Measurements from ENCODE around the gene DHX57. TPM values are rescaled to one million over a fixed set of nuclear protein-coding genes. Genes with fewer than 3 reads are reported as not detected.
"Not testable (repeated sequence)": the region's sequence is repeated elsewhere in the genome, so short reads cannot be mapped to it uniquely, and the experiment has no call there.

The DHX57 gene
- total RNA-seq, 1 donor from 2014 or later = 15.1 TPM

DNA sequence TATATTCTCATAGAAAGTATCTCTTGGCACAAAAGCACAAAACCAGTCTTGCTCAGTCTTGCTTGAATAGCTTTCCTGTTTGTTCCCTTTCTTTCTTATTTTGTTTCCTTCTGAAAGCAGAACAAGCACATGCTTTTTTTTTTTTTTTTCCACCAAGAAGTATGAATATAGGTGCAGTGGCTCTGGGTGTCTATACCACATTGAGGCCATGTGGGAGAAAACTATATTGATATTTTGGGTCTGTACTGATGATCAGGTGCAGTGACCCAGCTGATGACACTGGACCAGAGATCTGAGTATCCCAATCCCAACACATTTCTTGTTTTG lies 69.0 kb downstream of the DHX57 start:
- intact Hi-C loops (cut with DNase I) = no loop called here
- DNase-seq (no peak), ATAC-seq (no peak)
- H3K9me3 ChIP-seq = no peaks in the 10 kb centered on the region
- H3K27me3 ChIP-seq = no peaks in the 10 kb centered on the region
- H3K36me3 ChIP-seq = peaks cover 38% of the 10 kb centered on the region
- H3K4me1 ChIP-seq = no peaks in the 10 kb centered on the region
- H3K27ac ChIP-seq = no peak overlapping the region
- H3K4me3 ChIP-seq = no peak overlapping the region
- TF ChIP-seq, protein P1, sequence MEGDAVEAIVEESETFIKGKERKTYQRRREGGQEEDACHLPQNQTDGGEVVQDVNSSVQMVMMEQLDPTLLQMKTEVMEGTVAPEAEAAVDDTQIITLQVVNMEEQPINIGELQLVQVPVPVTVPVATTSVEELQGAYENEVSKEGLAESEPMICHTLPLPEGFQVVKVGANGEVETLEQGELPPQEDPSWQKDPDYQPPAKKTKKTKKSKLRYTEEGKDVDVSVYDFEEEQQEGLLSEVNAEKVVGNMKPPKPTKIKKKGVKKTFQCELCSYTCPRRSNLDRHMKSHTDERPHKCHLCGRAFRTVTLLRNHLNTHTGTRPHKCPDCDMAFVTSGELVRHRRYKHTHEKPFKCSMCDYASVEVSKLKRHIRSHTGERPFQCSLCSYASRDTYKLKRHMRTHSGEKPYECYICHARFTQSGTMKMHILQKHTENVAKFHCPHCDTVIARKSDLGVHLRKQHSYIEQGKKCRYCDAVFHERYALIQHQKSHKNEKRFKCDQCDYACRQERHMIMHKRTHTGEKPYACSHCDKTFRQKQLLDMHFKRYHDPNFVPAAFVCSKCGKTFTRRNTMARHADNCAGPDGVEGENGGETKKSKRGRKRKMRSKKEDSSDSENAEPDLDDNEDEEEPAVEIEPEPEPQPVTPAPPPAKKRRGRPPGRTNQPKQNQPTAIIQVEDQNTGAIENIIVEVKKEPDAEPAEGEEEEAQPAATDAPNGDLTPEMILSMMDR (IDR thresholded peaks at IDR 0.05) = no peak

DNA sequence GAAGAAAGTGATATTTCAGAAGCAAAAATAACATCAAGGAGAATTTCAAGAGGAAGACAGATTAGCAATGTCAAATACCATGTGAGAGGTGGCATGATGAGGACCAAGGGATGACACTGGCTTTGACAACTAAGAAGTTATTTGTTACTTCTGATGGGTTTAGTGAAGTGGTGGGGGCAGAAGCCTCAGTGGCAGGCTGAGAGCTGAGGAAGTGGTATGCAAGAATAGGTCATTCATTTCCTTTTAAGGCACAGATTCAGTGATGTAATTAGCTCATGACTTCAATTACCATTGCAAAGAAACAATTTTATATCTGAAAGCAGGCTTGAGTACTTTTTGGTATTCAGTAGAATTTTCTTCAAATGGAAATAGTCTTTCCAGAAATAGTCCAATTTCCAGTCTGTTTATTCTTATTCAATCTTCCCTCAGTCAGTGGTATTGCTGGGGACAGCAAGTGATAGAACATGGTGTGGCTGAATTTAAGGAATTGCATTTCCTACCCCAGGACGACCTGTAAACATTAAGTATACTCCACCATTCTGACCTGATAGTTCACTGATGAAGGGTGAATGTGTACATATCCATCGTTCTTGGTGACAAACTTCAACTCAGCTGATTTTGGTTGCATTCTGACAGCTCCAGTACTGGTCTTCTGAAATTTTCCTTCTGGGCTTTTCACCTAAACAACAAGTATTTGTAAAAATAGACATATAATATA lies 69.6 kb downstream of the DHX57 start:
- no peak overlapping the region for H3K4me3 ChIP-seq
- peaks cover 32% of the 10 kb centered on the region for H3K36me3 ChIP-seq
- ATAC-seq = peak; percentile 69
- no peaks in the 10 kb centered on the region for H3K27me3 ChIP-seq
- no peak overlapping the region for H3K27ac ChIP-seq
- H3K9me3 ChIP-seq = no peaks in the 10 kb centered on the region
- no peaks in the 10 kb centered on the region for H3K4me1 ChIP-seq
- TF ChIP-seq, protein P1 (IDR thresholded peaks at IDR 0.05) = no peak
- intact Hi-C loops (cut with DNase I) = no loop called here
- DNase-seq = no peak

DNA sequence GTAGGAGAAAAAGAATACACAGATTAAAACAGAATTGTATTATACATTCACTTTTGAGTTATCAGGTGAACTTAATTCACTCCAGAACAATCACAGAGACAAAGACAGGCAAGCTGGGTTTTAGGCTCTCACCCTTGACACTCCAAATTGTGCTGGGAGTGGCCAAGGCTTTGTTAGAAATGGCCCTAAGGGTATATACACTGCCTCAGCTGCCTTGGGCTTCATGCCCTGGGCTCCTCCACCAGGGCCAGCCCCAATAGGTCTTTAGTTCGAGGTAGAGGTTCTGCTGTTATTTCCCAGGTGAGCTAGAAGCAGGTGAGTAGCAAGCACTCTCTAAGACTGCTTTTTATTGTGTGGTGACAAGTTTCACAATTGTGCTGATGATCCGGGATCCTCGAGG lies 77.8 kb downstream of the DHX57 start:
- peaks cover 8% of the 10 kb centered on the region for H3K36me3 ChIP-seq
- no peak for DNase-seq

DNA sequence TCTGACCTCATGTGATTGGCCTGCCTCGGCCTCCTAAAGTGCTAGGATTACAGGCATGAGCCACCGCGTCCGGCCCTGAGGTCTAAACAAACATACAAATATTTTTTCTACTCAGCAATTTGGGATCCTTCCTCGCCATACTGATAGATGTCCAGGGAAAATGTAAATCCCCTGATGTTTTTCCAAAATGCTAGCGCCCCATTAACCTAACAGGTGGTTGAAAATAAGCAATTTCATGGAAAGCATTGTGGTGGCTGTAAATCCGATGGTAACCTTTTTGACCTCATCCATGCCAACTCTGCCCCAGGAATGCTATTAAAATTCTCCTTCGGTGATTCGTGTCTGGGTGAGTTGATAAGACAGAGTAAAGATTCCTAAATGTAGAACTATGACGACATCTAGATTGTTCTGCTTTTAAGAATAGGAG lies 78.5 kb downstream of the DHX57 start:
- DNase-seq (no peak), ATAC-seq (no peak)
- TF ChIP-seq, protein P1 (IDR thresholded peaks at IDR 0.05) = no peak
- no peaks in the 10 kb centered on the region for H3K27me3 ChIP-seq
- H3K4me1 ChIP-seq = no peaks in the 10 kb centered on the region
- H3K4me3 ChIP-seq = no peak overlapping the region
- H3K9me3 ChIP-seq = no peaks in the 10 kb centered on the region
- intact Hi-C loops (cut with DNase I) = no loop called here
- no peak overlapping the region for H3K27ac ChIP-seq
- H3K36me3 ChIP-seq = peaks cover 1% of the 10 kb centered on the region

More for the DNA sequence above, 77.8 kb downstream of the DHX57 start:
- no peaks in the 10 kb centered on the region for H3K4me1 ChIP-seq
- H3K27ac ChIP-seq = no peak overlapping the region
- intact Hi-C loops (cut with DNase I) = no loop called here
- TF ChIP-seq, protein P1 (IDR thresholded peaks at IDR 0.05) = no peak
- H3K4me3 ChIP-seq = no peak overlapping the region
- ATAC-seq = no peak
- no peaks in the 10 kb centered on the region for H3K9me3 ChIP-seq
- no peaks in the 10 kb centered on the region for H3K27me3 ChIP-seq

DNA sequence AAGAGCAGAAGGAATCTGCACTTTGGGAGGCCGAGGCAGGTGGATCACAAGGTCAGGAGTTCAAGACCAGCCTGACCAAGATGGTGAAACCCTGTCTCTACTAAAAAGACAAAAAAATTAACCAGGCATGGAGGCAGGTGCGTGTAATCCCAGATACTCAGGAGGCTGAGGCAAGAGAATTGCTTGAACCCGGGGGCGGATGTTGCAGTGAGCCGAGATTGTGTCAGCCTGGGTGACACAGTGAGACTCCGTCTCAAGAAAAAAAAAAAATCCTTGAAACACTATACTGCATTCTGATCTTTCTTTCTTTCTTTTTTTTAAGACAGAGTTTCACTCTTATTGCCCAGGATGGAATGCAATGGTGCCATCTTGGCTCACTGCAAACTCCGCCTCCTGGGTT lies 80.7 kb downstream of the DHX57 start:
- DNase-seq; ATAC-seq; intact Hi-C loops (cut with DNase I); H3K27ac ChIP-seq; H3K9me3 ChIP-seq; H3K36me3 ChIP-seq; H3K27me3 ChIP-seq; H3K4me1 ChIP-seq; H3K4me3 ChIP-seq: not testable (repeated sequence)

DNA sequence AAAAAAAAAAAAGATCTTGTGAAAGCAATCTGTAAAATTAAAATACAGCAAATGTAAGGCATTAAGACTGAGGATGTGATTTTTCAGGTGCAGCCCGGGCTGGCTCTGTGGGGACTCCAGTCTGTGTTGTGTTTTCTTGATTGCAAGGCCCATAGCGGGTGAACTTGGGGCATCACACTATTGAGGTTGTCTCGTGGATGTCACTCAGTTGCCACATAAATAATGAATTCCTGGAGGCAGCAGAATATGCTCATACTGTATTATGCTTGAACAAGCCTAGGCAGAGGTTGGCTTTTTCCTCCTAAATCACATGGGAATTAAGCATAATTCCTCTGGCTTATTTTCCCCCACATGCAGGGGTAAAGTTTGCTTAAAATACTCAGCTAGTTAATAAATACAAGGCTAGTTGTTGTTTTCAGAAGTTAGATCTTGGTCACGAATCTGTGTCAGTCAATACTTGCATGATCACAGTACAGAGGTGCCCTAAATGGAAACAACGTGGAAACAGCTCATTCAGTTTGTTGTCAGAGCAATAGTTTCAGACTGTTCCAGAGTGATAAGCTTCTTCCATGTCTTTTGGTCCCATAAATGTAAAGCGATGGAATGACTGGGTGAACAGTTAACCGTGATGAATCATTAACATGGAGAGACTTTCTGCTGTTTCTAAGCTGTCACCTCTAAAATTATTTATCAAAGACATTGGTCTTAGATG lies 81.3 kb downstream of the DHX57 start:
- Histone ChIP-seq H3K4me3 (no peak overlapping the region), H3K27me3 (no peaks in the 10 kb centered on the region), H3K27ac (no peak overlapping the region), H3K9me3 (no peaks in the 10 kb centered on the region), H3K36me3 (no peaks in the 10 kb centered on the region), H3K4me1 (no peaks in the 10 kb centered on the region)
- TF ChIP-seq, protein P1 (IDR thresholded peaks at IDR 0.05) = no peak
- DNase-seq = no peak
- intact Hi-C loops (cut with DNase I) = no loop called here
- ATAC-seq = no peak

All from upper lobe of right lung (tissue), 1 donor.